NCI-H446 treated with DMSO at 0.1 percent for 48 hours (cell line): ENCODE measurements around the gene STARD3.

Source experiments
- DNase-seq: peaks from one replicate; lab custom pipeline; 2025; lab: John Stamatoyannopoulos, UW

Gene STARD3

DNA sequence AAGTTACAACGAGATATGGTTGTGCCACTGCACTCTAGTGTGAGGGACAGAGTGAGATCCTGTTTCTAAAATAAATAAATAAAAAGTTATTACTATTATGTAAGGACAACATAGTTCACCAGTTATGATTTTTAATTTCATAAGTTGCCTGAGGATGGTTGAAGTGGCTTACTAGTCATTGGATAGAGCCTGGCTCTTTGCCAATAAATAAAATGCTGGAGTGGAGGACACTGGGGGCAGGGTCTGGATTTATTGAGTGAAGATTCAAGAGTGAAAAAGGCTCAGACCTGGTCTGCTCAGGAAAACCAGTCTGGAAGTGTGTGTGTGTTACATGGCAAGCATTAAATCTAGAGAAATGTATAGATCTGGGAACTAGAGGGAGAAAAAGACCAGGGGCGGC is 2.1 kb downstream of the STARD3 start:
- no peak for DNase-seq

DNA sequence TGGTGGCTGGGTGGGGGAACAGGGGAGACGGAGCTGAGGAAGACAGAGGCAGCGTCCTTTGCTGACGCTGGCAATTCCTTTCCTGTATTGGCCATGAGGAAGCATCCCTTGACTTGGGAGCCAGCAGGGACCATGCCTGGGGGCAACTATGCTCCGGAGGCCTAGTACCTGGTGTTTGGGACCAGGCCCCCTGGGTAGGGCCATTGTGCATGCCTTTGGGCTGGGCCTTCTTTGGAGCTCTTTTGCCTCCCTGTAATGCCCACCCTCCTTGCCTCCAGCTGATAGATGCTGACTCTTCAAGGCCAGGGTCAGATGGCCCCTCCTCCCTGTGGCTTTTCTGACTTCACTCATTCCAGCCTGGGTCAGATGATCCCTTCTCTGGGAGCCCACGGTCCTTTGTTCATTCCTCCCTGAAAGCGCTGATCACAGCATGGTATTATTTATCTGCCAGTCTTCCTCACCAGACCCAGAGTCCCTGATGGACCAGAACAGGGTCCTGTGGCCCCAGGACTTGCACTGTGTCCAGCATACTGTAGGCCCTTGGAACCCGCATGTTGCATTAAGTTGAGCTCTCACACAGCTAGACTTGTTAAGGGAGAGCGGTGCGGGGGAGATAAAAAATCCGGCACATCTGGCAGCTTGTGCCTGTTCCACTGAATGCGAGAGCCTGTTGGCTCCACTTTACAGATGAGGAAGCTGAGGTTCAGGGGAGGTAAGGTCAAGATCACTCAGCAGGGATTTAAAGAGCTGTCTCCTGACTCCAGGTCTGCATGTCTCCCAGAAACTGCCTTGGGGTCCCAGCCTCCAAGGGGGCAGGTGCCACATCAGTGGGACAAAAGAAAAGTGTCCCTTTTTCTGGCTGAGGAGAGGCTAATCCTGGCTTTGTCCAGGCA is 2.9 kb downstream of the STARD3 start:
- DNase-seq, result no peak

DNA sequence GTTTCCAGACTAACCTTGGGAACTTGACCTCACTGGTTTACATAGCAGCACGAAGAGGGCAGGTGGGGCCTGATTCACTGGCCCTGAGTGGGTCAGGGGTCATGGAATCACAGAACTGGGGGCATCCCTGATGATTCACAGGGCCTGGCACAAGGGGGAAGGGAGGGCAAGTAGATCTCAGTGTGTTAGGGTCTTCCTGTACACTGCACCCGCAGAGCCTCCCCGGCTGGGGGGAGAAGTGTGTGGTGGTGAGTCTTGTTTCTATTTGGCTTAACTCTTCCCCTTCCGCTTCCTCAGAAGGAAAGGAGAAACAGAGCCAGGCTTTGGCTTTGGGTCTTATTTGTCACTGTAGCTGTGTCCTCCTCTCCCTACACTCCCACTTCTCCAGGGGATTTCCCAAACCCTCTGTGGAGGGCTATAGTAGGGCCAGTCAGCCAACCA is 3.7 kb downstream of the STARD3 start:
- no peak for DNase-seq

DNA sequence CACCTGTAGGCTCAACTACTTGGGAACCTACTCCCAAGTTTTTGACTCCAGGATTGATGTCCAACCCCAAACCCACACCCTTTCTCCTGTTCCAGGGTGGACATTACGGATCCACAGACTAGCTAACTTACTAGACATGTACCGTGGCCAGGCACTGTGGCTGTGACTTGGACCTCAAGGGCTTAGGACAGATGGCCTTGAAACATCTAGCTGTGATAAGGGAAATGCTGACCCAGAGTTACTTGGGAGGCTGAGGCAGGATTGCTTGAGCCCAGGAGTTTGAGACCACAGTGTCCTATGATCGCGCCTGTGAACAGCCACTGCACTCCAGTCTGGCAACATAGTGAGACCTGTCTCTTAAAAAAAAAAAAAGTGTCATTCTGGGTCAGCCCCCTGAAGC is 4.2 kb downstream of the STARD3 start:
- DNase-seq, result no peak

DNA sequence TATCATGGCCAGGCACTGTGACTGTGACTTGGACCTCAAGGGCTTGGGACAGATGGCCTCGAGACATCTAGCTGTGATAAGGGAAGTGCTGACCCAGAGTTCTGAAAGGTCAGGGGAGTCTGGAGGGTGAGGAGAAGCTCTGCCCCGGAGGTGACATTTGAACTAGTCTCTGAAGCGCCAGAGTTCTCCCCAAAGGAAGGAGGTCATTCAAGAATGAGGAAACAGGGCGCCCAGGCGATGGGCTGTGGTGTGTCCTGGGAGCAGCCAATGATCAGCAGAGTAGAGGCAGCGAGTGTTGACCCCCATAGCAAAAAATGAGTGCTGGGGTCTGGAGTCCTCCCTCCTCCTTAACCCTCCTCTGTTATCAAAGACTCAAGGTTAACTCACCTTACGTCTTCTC is 4.9 kb downstream of the STARD3 start:
- no peak for DNase-seq

DNA sequence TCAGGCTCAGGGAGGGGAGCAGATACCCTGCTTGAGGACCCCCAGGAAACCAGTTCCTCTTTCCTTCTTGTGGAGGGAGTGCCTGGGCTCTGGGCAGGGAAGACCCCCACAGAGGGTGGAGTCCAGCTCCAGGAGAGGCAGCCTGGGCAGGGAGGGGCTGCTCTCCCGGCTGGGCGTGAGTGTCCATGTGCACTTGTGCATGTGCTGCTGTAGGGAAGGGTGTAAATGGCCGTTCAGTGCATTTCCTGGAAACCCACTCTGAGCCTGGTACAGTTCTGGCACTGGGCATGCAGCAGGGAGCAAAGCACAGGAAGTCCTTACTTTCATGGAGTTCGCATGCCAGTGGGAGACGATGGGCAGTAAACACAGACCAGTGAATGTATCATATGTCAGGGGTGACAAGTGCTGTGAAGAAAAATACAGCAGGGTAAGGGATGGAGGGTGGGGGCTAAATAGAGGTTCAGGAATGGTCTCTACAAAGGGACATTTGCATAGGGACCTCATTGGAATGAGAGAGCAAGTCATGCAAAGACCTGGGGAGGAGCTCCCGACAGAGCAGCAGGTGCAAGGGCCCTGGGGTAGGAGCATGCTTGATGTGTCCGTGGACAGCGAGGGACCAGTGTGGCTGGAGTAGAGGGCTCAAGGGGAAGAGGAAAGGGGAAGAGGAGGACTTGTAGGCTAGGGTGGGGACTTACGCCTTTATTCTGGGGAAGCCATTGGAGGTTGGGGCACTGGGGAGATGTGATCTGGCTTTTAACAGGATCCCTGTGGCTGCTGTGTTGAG is 5.5 kb downstream of the STARD3 start:
- no peak for DNase-seq

DNA sequence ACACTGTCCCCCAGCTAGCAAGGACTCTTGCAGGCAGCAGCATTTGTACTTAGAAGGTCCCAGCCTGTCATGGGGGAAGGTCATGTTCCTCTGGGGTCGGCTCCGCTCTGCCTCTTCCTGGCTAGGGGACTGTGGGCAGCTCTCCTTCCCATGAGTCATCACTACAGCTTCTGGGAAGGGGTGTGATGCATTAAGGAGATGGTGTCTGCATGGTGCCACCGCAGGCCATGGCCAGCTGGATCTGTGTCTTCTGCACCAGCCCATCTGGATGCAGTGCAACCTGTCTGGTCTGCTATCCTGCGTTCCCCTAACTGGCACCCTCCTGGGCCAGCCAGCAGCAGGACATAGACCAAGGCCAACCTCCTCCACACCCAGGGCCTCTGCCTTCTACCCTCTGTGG is 6.3 kb downstream of the STARD3 start:
- no peak for DNase-seq

DNA sequence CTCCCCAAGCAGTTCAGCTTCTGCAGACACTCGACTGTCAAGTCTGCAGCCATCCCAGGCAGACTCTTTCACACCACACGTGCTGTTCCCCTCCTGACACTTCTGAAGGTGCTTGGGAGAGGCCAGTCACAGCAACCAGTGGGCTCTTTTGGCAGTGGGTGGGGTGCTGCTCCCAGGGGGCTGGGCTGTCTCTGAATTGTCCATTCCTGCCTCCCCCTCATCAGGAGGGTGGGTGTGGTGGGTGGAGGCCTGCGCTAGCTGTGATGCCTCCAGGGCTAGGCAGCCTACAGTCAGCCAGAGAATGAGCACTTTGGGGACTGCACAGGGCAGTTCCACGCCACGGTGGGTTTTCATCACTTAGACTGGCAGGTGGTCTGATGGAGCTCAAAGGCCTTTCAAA is 10.3 kb downstream of the STARD3 start:
- DNase-seq, result no peak

DNA sequence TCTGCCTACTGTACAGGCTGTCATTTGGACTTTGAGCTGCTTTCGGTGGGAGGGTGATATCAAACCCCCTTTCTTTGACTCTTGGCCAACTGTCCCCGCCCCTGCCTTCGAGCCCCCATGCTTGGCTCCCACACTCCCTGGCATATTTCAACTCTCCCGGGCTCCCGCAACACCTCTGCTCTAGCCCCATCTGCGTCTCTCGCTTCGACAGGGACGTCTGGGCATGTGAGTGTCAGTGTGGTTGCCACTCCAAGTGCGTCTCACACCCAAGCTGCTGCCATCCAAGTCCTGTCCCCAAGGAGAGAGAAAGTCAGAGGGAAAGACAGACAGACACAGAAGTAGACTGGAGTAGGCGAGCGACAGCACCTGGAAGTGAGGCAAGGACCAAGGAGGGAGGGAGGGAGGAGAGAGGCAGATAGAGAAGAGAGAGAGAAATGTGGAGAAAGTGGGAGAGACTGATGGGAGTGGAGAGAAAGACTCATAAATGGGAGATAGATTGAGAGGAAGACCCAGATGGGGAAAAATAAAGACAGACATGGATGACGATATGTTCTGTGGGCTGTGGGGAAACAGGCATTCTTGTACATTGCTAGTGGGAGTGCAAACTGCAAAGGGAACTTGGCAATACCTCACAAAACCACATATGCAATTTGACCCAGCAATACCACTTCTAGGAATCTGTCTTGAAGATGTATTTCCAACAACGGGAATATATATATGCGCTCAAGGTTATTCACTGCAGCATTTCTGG is 11.8 kb downstream of the STARD3 start:
- no peak for DNase-seq

DNA sequence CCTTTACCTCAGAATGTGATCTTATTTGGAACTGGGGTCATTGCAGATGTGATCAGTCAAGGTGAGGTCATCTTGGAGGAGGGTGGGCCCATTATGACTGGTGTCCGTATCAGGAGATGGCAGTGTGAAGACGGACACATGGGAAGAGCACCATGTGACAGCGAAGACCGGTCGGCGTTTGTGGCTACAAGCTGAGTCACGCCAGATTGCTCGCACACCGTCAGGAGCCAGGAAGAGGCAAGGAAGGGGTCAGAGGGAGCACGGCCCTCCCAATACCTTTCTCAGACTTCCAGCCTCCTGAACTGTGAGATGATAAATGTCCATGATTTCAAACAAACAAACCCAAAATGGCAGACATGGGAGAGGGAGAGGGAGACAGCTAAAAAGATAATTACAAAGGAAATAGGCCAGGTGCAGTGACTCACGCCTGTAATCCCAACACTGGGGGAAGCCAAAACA is 13.2 kb downstream of the STARD3 start:
- DNase-seq, result no peak

DNA sequence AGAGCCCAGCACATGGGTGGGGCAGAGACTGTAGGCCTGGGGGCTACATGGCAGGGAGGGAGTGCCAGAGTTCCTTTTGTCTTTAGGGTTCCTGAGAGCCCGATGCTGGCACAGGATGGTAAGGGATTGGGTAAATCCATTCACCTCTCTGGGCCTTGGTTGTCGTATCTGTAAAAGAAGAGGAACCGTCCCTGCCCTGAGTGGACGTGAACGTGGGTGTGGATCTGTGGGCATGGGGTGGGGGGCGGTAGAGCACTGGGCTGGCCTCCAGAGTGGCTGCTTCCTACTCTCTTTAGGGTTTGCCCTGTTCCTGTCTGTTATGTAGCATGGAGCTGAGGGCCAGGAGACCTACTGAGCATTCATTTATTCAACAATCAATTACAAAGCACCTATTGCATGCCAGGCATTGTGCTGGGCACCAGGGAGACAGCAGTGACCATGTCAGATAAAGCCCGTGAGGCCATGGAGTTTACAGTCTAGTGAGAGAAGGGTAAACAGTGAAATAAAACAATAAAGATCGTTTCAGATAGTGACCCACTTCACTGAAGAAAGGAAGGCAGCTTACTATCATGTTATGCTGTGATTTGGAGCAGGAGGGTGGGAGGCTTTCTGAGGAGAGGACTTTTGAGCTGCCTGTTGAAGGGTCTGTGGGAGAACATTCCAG is 15.1 kb downstream of the STARD3 start:
- no peak for DNase-seq

DNA sequence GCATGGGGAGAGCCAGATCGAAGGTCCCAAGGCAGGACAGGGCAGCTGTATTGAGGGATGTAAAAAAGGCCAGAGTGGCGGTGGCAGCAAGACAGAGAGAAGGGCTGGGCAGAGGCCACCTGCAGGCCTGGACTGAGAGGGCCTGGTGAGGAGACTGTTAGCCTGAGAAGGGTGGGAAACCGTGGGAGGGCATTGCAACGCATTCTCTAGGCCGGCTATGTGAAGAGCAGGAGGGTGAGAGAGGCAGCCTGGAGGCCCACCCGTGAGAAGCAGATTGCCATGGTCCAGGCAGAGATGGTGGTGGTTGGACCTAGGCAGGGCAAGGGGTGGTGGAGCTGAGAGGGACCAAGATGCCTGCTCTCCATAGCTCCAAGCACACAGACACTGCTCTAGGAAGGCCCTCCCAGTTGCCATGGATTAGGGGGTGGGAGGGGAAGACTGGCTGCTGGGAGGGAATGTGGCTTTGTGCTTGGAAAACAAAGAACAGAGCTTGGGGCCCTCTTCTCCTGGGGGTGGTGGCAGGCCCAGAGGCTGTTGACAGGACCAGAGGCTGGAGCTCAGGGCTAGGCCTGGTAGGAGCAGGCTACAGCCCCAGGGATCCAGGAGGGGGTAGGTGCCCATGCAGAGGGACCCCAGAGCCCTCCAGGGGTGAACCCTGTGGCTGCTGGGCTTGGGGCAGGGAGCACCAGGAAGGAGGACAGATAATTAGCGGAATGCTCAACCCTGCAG is 15.8 kb downstream of the STARD3 start:
- no peak for DNase-seq

DNA sequence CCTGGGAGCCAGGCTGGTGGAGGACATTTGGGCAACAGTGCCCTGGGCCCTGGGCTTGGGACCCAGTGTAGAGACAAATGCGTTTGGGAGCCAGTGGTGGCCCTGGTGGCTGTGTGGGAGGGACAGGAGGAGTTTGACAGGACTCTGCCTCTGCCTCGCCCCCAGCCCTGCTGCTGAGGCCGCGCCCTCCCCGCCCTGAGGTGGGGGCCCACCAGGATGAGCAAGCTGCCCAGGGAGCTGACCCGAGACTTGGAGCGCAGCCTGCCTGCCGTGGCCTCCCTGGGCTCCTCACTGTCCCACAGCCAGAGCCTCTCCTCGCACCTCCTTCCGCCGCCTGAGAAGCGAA is 16.3 kb downstream of the STARD3 start:
- DNase-seq, result no peak

DNA sequence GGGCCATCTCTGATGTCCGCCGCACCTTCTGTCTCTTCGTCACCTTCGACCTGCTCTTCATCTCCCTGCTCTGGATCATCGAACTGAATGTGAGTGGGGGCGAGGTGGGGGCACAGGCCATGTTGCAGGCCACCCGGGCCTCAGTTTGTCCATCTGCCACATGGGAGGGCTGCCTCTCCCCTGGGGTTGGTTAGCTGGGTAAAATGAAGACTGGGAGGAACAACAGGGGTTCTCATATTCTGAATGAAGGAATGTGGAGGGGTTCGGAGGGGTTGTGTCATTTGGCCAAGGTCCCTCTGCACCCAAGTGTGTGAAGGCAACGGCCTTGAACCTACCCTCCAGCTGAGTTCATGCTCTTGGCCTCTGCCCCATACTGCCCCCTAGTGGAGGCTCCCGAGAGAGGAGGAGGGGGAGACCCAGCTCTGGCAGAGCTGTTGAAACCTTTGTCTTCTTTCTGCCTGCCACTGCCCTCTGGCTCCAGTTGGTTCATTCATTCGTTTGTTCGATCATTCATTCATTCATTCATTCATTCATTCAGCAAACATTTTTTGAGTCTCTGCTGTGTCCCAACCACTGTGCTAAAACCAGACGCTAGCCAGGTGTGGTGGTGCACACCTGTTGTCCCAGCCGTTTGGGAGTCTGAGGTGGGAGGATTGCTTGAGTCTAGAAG is 16.9 kb downstream of the STARD3 start:
- no peak for DNase-seq

DNA sequence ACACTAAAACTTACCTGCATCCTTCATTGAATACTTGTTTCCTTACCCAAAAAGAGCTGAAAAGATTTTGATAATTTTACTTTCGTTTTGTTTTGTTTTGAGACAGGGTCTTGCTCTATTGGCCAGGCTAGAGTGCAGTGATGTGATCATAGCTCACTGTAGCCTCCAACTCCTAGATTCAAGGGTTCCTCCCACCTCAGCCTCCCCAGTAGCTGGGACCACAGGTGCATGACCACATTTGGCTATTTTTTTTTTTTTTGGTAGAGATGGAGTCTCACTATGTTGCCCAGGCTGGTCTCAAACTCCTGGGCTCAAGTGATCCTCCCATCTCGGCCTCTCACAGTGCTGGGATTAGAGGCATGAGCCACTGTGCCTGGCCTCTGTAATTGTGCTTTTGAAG is 18.2 kb downstream of the STARD3 start:
- no peak for DNase-seq

DNA sequence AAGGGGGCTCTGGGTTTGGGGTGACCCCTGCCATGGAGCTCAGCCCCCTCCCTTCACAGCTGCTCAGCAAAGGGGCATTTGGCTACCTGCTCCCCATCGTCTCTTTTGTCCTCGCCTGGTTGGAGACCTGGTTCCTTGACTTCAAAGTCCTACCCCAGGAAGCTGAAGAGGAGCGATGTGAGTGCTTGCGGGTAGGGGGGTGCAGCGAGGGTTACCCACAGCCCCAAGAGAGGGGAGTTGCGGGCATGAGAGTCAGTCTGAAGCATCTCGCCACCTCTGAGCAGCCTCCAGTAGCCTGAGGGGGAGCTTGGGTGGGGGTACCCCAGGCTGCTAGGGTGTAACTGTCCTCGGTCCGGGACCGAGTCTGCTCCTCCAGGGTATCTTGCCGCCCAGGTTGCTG is 21.4 kb downstream of the STARD3 start:
- DNase-seq, result no peak

DNA sequence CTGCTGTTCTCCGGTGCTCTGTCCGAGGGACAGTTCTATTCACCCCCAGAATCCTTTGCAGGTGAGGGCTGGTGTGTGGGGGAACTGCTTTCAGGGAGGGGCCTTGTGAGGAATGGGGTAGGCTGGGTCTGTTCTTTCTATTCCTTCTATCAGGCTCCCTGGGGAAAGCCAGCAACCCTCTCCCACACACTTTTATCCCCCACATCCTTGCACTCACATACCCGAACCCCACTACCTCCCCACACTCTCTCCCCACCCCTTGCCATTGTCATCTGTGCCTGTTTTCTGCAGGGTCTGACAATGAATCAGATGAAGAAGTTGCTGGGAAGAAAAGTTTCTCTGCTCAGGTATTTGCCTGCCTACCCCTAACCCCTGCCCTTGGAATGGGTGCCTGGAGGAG is 21.8 kb downstream of the STARD3 start:
- DNase-seq, result no peak

DNA sequence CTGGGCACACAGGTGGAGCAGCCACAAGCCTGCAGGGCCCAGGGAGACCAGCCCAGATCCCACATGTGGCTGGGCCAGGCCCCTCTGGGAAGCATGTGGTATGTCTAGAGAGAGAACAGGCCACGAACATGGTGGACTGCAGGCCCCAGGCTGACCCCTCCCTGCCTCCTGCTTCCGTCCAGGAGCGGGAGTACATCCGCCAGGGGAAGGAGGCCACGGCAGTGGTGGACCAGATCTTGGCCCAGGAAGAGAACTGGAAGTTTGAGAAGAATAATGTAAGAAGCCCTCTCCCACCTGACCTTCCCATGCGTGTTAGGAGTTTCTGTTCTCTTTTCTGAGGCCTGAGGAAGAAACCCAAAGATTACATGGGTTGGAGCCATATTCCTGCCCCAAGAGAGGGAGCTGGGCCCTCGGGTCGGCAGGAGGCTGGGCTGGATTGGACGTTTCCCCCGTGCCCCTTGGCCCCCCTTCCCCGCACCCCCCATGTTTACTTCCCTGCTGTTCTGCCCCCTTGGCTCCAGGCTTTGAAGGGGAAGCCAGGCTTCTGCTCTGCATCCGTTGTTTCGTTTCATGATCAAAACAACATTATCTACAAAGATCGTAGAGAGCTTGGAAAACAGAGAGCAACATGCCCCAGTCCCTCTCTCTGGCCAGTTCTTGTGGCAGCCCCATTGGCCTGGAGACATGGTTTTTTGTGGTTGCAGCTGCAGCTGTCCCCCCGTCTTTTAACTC is 22.5 kb downstream of the STARD3 start:
- no peak for DNase-seq

DNA sequence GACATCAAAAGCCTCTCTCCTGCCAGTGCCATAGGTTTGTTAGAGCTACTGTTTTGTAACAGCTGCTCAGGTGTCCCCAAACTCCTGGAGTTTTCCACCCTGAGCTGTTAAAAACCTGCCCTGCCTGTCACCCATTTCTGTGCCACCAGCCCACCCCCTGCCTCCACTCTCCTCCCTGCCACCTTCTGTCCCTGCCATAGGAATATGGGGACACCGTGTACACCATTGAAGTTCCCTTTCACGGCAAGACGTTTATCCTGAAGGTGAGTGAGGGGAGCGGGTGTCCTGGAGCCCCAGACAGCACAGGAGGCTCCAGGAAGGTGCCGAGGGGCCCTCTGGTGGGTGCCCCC is 23.0 kb downstream of the STARD3 start:
- DNase-seq, result no peak
